ENCODE measurements around the gene ZGPAT.

- TF ChIP-seq CTCF (conservative IDR thresholded peaks at IDR 0.05), result no peak
- TF ChIP-seq EZH2 (IDR thresholded peaks at IDR 0.05; ENCODE audit: low read depth), result no peak
Observed at GRCh38 chr20:63737695-63737944, 29.8 kb downstream of the ZGPAT start.
